GM10266 (cell line): ENCODE data around the gene SERPINA3.

Source experiments
- DNase-seq: peaks from one replicate; pipeline ENCODE4 v3.0.0; 2012; ENCODE audit errors: extremely low spot score
- CTCF ChIP-seq: IDR thresholded peaks from 2 replicates; pipeline ENCODE4 v1.5.1; 2012; ENCODE audit warnings: mild to moderate bottlenecking, low read depth; ENCODE audit not compliant: control insufficient read depth, insufficient read depth; ENCODE audit errors: missing control alignments

SERPINA3 gene

GRCh38 chr14:94671870-94672444 is 59.8 kb downstream of the SERPINA3 start:
- no peak for DNase-seq
- TF ChIP-seq CTCF, result no peak

GRCh38 chr14:94673071-94673470 is 60.9 kb downstream of the SERPINA3 start:
- DNase-seq, result no peak
- TF ChIP-seq CTCF, result no peak
